Measurements from ENCODE around the gene MASP2.
"Not testable (repeated sequence)": the region's sequence is repeated elsewhere in the genome, so short reads cannot be mapped to it uniquely, and the experiment has no call there.

Gene MASP2

GRCh38 chr1:11046625-11047365 lies at the start of gene MASP2:
Gene MASP2, minus strand, starts transcription at chr1:11047239. Its CDS starts 32 bp downstream, at chr1:11047207.
- DNase-seq: no peak

GRCh38 chr1:11083784-11084183 lies 36.7 kb upstream of the MASP2 start:
- not testable (repeated sequence) for DNase-seq

DNA sequence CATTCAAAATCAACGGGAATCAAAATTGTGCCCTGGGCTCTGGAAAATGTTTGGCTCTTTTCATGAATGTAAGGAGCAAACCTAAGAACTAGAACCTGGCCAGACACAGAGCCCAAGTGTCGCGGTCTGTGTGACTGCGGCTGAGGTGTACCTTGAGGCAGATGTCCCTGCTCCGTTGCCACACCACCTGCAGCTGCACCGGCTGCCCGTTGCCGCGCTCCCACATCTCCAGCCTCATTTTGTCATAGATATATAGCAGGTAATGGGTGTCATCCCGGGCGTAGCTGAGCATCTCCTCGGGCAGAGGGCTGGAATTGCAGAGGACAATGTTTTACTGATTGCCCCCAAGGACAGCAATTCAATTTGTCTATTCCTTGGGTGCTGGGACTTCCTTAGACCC lies 33.9 kb upstream of the MASP2 start:
- DNase-seq: no peak

DNA sequence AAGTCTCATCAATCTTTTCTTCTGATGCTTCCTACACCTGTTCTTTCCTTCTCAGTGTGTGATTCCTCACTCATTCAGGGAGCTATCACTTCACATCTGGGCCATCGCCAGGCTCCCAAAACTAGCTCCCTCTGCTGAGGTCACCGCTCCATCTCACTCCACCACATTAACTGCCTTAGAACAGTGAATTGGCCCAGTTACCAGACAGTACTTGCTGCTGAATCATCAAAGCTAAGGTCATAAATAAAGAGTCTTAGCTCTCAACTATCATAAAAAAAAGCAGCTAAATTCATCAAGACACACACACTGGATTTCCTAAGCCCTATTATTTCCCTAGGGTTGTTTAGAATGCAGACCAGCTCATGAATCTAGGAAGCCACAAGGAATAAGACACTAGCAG lies 31.6 kb upstream of the MASP2 start:
- DNase-seq: no peak

DNA sequence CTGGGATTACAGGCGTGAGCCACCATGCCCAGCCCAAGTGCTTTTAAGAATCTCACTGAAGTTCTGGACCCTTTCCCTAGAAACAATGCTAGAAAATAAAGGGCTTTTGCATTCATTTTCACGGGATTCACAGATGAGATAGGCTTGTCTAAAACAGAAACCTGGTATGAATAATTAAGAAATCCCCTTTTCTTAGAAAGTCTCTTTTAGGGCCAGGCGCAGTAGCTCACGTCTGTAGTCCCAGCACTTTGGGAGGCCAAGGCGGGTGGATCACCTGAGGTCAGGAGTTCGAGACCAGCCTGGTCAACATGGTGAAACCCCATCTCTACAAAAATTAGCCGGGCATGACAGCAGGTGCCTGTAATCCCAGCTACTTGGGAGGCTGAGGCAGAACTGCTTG lies 26.4 kb upstream of the MASP2 start:
- peak; percentile 45 for DNase-seq

DNA sequence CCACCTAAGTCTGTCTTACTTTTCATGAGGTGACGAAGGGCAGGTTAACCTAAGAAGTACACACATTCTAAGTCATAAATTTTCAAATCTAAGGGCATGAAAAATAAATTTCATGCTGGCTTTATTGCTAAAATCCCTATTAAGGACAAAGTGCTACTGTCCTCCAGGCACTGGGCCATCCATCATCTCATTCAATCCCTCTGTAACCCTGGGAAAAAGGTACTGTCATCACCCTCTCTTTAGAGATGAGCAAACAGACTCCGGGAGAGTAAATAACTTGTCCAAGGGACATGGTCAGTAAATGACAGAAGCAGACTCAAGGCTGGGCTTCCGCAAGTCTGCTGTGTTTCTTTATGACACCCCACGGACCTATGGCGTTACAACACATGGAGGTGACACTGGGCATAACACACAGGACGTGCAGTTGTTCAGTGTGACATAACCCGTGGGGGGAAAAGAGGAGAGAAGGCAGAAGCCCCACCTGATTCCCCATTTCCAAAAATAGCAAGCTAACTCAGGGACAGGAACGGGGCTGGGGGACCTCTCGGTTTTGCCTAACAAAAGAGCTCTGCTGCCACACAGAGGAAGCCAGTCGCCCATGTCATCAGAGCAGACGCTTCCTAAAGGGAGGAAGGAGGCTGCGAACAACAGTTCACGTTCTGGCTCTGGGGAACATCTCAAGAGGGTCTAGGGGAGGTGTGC lies 25.3 kb upstream of the MASP2 start:
- peak; percentile 50 for DNase-seq

DNA sequence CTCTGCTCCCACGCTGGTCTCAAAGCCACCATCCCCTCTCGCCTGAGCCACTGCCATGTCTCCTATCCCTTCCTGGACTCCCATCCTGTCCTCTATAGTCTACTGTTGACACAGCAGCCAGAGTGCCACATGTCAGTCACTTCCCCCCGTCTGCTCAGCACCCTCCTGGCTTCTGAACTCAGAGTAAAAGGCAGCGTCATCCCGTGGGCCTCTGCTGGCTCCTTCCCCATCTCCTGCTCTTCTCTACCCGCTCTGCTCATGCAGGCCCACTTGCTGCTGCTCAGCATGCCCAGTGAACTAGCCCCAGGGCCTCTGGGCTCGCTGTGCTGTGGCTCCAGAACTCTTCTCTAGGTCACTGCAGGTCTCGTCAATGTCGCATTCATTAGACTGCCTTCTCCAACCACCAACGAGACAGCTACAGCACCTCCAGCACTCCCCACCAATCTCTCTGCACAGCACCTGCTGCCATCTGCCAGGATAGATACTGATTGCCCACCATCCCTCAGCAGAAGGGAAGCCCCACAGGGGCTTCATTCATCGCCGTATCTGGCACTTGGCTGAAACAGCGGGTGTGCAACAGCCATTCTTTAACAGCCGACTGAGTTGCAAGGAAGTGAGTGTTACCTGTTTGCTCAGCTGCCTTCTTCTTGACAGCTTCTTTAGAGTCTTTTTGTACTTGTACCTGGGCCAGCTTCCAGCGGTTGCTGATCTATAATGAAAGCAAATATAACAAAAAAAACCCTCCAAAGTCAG lies 24.6 kb upstream of the MASP2 start:
- DNase-seq: no peak

DNA sequence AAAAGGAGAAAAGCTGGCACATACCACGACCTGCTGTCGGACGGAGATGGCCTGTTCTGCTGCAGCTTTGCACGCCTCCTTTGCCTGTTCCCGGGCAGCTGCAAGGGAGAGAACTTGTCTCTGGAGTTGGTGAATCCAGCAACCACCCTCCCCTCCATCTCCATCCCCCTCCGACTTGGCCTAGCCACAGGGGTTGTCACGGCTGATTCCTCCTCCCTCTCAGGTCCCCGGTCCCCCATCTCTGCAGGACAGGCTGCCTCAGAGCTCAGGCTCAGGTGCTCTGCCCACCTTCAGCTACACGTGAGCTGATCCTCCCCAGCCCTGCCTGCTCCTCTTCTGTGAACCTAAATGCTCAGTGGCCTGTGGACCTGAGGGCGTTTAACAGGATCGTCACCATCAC lies 23.8 kb upstream of the MASP2 start:
- DNase-seq: no peak

- no peak for DNase-seq
These were observed 21.8 kb upstream of the MASP2 start for GRCh38 chr1:11068600-11069473.

DNA sequence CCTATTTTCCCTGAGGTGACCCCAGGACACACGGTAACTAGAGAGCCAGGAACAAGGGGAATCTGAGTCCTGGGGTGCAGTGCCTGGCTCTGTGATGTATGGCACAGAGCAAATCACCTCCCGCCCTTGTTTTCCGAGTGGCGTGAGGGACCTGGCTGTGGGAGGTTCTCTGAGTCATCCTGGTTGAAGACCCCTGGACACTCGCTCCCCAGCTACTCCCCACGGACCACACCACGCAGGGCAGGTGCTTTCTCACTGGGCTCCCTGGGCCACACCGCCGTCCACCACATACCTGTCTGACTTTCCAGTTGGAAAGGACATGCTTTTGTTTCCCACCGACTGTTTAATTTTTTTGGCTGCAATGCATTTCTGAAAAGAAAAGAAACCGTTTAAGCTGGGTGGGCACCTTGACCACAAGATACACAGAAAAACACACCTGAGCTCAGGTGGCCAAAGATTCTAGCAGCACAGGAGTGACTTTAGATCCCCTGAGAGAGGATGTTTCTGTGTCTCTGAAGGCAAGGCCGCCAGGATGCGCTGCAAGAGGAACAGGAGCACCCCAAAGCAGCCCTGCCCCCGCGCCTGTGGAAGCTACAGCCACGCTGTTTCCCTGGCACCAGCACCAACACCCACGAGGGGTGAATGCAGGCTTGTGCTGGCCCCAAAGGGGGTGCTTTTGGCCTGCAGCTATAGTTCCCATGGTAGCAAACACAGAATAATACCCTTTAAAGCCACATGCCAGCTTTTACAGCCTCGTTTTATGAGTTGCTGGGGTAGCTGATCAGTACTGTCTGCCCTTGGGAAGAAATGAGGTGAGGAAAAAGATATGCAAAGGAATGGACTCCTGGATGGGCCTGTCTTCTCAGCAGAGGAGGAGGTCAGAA lies 20.9 kb upstream of the MASP2 start:
- DNase-seq: no peak

GRCh38 chr1:11065796-11066195 lies 18.8 kb upstream of the MASP2 start:
- no peak for DNase-seq

- no peak for DNase-seq
These were observed 17.9 kb upstream of the MASP2 start for GRCh38 chr1:11064942-11065341.

DNA sequence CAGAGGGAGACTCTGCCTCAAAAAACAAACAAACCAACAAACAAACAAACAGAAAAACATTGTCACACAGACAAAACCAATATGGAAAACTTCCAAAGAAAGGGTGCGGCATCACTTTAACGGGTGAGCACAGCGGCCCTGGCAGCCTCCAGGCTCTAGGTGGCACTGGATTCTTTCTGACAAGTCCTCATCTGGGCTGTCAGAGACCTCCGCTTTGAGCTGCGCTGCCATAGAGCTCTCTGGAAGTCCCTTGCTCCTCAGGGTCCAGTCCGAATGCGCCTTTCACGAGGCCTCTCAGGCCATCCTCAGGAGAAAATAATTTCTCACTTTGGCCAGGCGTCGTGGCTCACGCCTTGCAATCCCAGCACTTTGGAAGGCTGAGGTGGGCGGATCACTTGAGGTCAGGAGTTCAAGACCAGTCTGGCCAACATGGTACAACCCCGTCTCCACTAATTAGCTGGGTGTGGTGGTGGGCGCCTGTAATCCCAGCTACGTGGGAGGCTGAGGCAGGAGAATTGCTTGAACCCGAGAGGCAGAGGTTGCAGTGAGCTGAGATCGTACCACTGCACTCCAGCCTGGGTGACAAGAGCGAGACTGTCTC lies 17.0 kb upstream of the MASP2 start:
- DNase-seq: not testable (repeated sequence)

DNA sequence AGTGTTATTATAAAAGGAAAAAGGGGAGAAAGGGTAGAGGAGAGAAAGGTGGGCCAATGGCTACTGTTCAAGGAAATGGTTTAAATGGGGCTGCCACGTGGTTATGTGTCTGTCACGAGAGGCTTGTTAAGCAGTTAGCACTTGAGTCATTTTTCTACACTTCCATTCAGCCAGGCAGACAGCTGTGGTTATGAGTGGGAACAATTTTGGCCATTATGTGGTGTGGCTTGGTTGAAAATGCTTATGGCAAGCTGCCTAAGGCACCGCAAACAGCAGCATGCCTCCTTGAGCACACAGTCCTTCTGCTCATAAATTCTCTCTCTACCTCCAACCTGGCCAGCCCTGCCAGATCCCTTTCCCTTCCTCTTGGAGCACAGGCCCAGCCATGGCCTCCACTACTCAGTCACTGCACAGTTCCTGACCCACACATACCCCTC lies 15.9 kb upstream of the MASP2 start:
- peak; percentile 90 for DNase-seq

DNA sequence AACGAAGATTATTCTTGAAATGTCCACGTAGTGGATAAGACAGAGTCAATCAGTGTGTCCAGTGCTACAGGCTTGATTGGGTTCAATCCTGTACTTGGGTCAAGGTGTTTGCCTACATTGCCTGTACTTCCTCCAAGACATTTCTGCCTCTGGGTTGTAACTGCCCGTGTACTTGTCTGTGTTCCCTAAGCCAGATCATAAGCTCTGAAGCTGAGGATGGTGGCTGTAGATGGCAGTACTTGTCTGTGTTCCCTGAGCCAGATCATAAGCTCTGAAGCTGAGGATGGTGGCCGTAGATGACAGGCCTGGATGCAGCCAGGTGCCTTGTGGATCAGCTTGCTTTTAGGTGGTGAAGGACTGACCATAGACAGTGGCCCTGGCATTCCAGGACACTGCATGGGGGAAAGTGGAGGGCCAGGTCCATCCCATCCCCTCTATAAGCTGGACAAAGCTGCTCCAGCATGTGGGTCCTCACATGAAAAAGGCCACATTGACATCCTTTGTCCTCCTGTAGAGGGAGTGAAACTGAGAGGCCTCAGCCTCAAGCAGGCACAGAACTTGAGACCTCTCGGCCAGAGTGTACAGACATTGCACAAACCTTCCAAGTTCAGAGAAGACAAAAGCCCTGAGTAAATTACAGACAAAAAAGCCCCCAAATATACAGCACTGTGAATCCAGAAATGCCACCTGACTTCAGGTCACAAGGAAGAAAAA lies 14.8 kb upstream of the MASP2 start:
- peak; percentile 24 for DNase-seq

DNA sequence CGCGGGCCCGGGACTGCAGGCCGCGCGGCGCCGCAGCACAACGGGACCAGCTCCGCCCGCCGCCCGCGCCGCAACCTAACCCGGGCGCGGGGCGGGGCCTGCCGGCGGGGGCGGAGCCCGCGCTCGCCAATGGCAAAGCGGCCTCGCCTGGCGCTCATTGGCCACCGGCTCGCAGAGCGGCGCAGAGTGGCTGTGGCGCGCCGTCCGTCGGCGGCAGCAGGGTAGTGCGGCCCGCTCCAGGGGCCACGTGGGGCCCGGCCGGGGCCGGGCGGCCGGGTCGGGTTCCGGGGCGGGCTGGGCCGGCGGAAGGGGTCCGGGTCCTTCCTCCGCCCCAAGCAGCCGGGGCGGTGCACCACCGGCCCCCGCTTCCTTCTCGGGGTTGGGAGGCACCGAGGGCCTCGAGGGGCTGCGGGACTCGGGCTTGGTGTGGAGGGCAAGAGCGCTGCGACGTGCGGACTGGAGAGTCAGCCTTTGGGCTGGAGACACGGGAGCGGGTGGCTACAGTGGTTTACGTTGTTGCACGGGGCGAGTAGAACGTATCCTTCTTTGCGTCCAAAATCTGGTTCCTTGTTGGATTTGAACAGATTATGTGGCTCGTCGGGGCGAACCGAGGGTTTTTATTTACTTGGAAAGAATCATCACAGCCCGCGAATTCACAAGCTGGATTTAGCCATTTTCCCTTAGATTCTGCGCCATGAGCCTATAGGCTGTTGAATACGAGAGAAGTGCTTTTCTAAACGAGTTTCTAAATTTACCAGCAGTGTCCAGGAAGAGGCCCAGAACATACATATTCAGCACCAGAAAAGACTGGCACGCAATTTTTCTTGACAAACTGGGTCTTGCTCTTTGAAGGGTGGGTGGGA lies 13.2 kb upstream of the MASP2 start, which contains the start of gene SRM:
TSS of gene SRM (minus strand) at position 51 of the 863 bp plus-strand sequence. CDS start 75 bp downstream, outside the sequence.
- peak; percentile 97 for DNase-seq

- DNase-seq: no peak
These were observed 12.3 kb upstream of the MASP2 start for GRCh38 chr1:11059155-11059967.

DNA sequence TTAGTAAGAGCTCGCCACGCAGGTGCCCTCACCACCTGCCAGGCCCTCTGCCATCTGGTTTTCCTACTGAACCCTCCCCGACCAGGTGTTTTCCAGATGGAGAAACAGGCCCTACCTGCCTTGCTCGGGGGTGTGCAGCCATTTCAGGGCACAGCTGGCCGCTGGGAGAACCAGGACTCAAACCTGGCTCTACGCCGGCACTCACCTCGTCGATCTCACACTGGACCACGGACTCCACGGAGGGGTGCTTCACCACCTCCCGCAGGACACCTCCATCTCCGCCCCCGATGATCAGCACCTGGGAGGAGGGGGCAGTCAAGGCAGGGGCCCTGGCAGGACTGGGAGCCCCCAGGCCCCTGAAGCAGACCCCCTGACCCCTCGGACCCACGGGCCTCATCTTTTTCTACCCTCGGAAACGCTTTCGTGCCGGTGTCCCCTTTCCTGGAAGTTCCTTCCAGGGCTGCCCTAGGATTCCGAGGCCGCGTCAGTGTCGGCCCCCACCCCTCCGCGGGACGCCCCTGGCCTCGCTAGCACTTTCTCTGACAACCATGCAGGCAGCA lies 11.6 kb upstream of the MASP2 start:
- no peak for DNase-seq

Measured in activated CD4-positive, alpha-beta T cell treated with anti-CD3 and anti-CD28 coated beads, Interleukin-10, Interleukin-2, amounts not matched to agents 100 ng/mL and 50 ng/mL, durations not matched to agents 16 hours and 8 hours (primary cell).